SK-N-SH (cell line): ENCODE data around the gene P2RY6.

ENCODE experiments used
- CTCF ChIP-seq: fragments of 200-600 bp; sonication (generic); IDR thresholded peaks from 2 replicates; pipeline ENCODE4 v1.6.1; 2017; ENCODE audit warnings: antibody characterized with exemption, mild to moderate bottlenecking, moderate library complexity
- MAX ChIP-seq: IDR thresholded peaks from 2 replicates; pipeline ENCODE4 v1.4.0; 2012; ENCODE audit warnings: low read depth
- MXI1 ChIP-seq: IDR thresholded peaks from 2 replicates; pipeline ENCODE4 v1.6.1; 2012; ENCODE audit warnings: mild to moderate bottlenecking, low read depth, low read length, improper control_type of control experiment
- RAD21 ChIP-seq: IDR thresholded peaks from 2 replicates; pipeline ENCODE4 v1.6.1; 2012; ENCODE audit warnings: mild to moderate bottlenecking, low read length
- RCOR1 ChIP-seq: fragments of 150-350 bp; IDR thresholded peaks from 2 replicates; pipeline ENCODE4 v1.6.1; 2017; ENCODE audit warnings: antibody characterized with exemption, low read length
- RFX5 ChIP-seq: IDR thresholded peaks from 2 replicates; pipeline ENCODE4 v1.6.1; 2012; ENCODE audit warnings: mild to moderate bottlenecking, improper control_type of control experiment, low read length
- SMC3 ChIP-seq: IDR thresholded peaks from 2 replicates; pipeline ENCODE4 v1.6.1; 2012; ENCODE audit warnings: low read depth, low read length, improper control_type of control experiment

GRCh38 chr11:73347067-73347466 lies 74.9 kb downstream of the P2RY6 start:
- TF ChIP-seq CTCF: no peak
- TF ChIP-seq SMC3: no peak
- no peak for TF ChIP-seq RAD21
- no peak for TF ChIP-seq RFX5
- no peak for TF ChIP-seq MXI1
- TF ChIP-seq MAX: no peak
- TF ChIP-seq RCOR1: no peak
